GM19324 (cell line): Measurements from ENCODE around the gene PGD.
"Not testable (repeated sequence)": the region's sequence is repeated elsewhere in the genome, so short reads cannot be mapped to it uniquely, and the experiment has no call there.

Experiments
- ATAC-seq: cut with Tn5 transposase; IDR thresholded peaks from one replicate; pipeline ENCODE4 v1.9.1; 2021; ENCODE audit warnings: mild to moderate bottlenecking, moderate library complexity; ENCODE audit not compliant: unreplicated experiment, low FRiP score

Gene PGD

GRCh38 chr1:10398734-10399443 is at the start of gene PGD:
Gene PGD, plus strand, starts transcription at chr1:10399064. Its CDS starts 54 bp downstream, at chr1:10399118.
- peak; percentile 97 for ATAC-seq

- ATAC-seq: no peak
Observed at GRCh38 chr1:10353282-10353681, 45.6 kb upstream of the PGD start.

GRCh38 chr1:10353693-10354092 is 45.2 kb upstream of the PGD start:
- ATAC-seq: no peak

GRCh38 chr1:10360045-10360444 is 38.8 kb upstream of the PGD start:
- ATAC-seq: no peak

GRCh38 chr1:10361515-10361914 is 37.3 kb upstream of the PGD start:
- no peak for ATAC-seq

- ATAC-seq: no peak
Observed at GRCh38 chr1:10368194-10368593, 30.7 kb upstream of the PGD start.

- ATAC-seq: no peak
Observed at GRCh38 chr1:10374442-10374860, 24.4 kb upstream of the PGD start.

GRCh38 chr1:10377365-10378029 is 21.4 kb upstream of the PGD start:
- not testable (repeated sequence) for ATAC-seq

- ATAC-seq: no peak
Observed at GRCh38 chr1:10378081-10378841, 20.6 kb upstream of the PGD start.

- ATAC-seq: no peak
Observed at GRCh38 chr1:10379101-10379620, 19.7 kb upstream of the PGD start.

GRCh38 chr1:10379676-10380075 is 19.2 kb upstream of the PGD start:
- no peak for ATAC-seq

GRCh38 chr1:10380594-10381275 is 18.1 kb upstream of the PGD start:
- ATAC-seq: no peak

- no peak for ATAC-seq
Observed at GRCh38 chr1:10383630-10384029, 15.2 kb upstream of the PGD start.

GRCh38 chr1:10384219-10384618 is 14.6 kb upstream of the PGD start:
- no peak for ATAC-seq

- ATAC-seq: no peak
Observed at GRCh38 chr1:10386761-10387676, 11.8 kb upstream of the PGD start.

GRCh38 chr1:10387677-10388386 is 11.0 kb upstream of the PGD start:
- no peak for ATAC-seq

GRCh38 chr1:10388387-10388715 is 10.5 kb upstream of the PGD start:
- no peak for ATAC-seq

GRCh38 chr1:10389271-10389973 is 9.4 kb upstream of the PGD start:
- no peak for ATAC-seq

GRCh38 chr1:10396870-10397269 is 2.0 kb upstream of the PGD start:
- no peak for ATAC-seq
